Retina (tissue), 1 donor: Measurements from ENCODE around the gene HOXC4.
A peak's percentile ranks its signal among the peaks of the same experiment; 100 is the strongest.

Experiments
- DNase-seq: peaks from one replicate; pipeline ENCODE4 v3.0.0-alpha.2; 2016

Gene HOXC4

DNA sequence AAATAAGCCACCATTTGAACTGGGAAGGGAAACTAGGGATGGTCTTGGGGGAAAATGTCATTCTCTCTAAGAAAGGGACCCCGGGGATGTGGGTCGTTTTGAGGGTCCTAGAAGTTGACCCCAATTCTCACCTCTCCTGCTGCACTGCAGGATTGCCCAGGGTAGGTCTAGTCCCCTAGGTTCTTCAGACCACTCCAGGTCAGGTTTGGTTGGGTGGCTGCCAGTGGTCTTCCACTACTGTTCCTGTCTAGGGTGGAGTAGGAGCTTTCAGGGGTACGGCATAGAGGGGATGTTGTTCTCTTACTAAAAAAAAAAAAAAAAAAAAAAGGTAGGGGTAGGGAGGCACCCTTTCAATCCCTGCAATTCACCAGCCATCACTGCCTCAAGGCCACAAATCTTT is 37.6 kb upstream of the HOXC4 start:
- no peak for DNase-seq

GRCh38 chr12:54016478-54016964 is 37.1 kb upstream of the HOXC4 start:
- no peak for DNase-seq

DNA sequence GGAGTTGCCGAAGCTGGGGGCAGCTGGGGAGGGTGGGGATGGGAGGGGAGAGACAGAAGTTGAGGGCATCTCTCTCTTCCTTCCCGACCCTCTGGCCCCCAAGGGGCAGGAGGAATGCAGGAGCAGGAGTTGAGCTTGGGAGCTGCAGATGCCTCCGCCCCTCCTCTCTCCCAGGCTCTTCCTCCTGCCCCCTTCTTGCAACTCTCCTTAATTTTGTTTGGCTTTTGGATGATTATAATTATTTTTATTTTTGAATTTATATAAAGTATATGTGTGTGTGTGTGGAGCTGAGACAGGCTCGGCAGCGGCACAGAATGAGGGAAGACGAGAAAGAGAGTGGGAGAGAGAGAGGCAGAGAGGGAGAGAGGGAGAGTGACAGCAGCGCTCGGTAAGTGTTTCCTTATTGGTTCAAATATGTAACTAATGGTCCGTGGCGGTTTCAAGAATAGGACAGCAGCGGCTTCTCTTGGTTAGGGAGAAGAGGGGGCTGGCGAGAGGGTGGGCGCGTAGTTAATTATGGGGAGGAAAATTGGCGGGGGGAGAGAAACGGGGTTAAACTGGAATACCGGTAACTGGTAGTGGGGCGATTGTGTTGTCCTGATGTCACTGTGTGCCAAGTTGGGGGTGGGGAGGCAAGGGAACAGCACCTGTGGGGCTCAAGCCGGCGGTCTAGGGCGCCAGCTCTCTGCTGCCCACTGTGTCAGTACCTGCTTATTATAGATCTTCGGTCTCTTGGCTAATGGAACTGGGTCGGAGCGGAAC is 36.4 kb upstream of the HOXC4 start:
- DNase-seq, result no peak

DNA sequence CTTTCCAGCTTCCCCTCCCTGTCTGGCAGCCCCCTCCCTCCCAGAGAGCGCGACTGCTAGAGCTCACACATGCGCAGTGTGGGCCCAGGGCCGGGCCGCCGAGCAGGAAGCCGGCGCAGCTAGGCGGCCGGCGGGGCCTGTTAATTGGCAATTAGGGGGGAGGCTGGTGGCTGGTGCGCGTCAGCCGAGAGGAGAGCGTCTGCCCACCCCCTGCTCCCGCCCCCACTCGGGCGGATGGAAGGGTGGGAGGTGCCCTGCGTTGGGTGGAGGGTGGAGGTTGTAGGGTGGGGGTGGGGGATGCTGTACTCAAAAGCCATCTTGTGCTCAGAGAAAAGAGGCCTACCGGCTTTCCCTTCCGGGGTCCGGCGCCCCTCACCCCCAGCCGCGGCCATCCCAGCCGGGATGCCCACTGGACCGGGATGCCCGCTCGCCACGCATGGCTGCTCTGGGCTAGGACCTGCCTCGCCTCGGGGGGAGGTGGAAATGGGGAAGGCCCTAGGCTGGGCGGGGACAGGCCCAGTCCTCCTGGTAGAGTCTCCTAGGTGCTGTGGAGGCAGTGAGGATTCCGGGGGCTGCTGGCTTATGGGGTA is 35.7 kb upstream of the HOXC4 start:
- DNase-seq, result peak; percentile 79

DNA sequence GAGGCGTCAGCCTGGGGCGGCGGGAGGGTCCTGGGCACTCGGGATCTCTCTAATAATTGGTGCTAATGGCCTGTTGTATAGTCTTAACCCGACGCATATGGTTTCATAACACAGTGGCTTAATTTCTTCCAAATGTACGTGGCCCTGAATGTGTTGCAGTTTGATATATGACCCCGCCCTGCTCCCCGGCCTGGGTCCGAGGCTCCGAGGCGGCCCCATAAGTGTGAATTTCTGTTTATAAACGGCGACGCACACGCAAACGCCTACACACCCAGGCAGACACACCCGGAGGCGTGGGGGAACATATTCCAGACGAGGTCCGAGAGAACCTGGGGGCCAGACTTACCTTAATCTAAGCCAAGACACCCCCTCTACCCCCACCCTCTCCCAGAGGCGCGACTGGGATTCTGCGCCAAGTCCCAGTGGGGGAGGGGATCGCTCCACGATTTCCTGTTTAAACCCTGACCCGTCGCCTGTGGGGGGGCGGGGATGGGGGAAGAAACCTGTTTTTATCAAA is 35.1 kb upstream of the HOXC4 start:
- DNase-seq, result no peak

DNA sequence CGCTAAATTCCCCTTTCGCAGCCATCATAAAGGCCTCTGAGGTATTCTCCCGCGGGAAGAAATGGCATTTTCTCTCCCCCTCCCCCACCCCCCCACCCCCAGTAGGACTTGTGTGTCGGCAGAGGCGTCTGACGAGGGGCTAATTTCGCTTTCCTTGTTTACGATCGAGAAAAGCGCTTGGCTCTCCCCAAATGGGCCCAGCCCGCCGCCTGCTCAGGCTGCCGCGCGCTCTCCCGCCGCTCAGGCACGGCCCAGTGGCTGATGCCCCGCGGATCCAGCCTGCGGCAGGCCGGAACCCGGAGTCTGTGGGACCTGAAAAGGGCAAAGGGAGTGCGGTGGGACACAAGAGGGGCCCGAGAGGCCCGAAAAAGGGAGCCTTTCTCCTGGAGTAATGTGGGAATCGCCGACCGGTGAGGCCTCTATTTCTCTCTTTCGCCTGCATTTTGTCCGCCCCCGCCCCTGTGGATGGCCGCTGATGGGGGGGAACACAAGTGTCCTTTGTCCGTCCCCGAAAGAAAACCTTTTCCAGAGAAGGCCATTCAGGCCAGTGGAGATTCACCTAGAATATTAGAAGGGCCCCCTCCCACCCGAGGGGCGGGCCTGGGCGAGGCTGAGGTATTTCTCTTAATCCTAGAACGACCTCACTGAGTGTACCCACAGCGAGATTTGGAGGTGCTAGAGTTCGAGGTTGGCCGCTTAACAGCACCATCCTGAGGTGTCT is 34.4 kb upstream of the HOXC4 start:
- DNase-seq, result no peak

GRCh38 chr12:54019924-54020590 is 33.6 kb upstream of the HOXC4 start:
- no peak for DNase-seq

GRCh38 chr12:54020591-54021405 is 32.8 kb upstream of the HOXC4 start:
- no peak for DNase-seq

- DNase-seq, result no peak
Measured at GRCh38 chr12:54021432-54022013, 32.1 kb upstream of the HOXC4 start.

- DNase-seq, result no peak
Measured at GRCh38 chr12:54022960-54023884, 30.4 kb upstream of the HOXC4 start.

- DNase-seq, result no peak
Measured at GRCh38 chr12:54024127-54024526, 29.5 kb upstream of the HOXC4 start.

DNA sequence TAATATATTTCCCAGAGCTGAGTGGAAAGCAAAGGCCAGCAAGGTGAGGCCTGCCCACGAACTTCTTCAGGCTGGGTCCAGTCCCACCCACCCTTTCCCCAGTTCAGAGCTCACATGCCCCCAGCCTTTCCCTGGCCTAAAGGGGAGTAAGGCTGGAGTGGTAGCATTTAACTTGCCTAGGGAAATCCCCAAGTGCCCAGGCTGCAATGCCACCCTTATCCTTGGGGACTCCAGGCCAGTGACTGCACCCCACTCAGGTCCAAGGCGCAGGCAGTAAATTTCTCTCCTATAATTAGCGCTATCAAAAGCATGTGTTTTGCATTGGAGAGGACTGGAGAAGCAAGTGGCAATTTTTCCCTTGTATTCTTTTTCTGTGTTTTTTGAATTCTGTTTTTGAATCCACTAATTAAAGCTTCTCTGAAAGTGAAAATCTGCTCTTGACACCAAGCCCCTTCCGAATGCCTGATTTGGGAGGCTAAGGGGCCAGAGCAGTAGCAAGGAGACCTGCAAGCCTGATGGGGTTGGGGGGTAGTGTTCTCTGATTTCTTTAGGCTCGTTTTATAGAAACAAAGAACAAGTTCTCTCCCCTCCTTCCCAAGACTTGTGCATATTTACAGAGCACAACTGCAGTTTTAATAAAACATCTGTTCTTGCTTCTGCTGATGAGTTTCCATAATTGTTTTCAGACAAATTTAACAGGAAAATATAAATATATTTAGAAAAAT is 28.9 kb upstream of the HOXC4 start:
- no peak for DNase-seq

DNA sequence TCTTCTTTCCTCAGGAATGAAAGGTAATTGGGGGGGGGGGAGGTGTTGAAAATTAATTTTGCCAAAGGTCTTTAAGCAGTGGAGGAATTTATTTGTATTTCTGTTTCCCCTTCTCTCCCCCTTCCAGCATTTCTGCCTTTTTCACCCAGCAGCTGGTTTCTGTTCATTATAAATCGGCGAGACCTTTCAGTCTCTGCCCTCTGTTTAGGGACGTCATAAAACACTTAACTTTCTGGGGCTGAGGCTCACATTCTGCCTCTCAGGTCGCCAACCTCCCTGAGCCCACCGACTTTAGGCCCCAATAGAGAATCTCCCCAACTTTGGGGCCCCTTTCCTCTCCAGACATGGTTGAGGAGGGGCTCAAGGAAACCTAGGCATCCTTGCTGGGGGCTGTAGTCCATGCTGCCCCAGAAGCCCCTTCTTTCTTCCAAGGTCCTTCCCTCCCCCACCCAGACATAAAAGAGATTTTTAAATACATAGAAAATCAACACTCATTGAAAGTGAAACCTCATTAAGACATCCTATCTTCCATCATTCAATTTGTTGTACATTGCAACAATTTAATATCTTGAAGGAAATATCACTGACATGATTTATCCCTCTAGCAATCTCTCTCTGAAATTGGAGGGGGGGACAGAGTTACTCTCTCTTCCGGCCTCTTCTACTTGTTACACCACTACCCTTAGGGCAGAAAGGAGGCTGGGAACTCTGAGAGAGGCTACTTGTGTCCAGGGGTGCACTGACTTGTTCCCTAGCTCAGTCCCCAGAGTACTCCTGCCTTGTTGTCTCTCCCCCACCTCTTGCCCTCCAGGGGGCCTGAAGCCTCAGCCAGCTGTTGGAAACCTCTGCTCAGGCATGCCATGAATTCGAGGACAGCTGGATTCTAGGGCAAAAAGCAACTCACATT is 27.9 kb upstream of the HOXC4 start:
- no peak for DNase-seq

DNA sequence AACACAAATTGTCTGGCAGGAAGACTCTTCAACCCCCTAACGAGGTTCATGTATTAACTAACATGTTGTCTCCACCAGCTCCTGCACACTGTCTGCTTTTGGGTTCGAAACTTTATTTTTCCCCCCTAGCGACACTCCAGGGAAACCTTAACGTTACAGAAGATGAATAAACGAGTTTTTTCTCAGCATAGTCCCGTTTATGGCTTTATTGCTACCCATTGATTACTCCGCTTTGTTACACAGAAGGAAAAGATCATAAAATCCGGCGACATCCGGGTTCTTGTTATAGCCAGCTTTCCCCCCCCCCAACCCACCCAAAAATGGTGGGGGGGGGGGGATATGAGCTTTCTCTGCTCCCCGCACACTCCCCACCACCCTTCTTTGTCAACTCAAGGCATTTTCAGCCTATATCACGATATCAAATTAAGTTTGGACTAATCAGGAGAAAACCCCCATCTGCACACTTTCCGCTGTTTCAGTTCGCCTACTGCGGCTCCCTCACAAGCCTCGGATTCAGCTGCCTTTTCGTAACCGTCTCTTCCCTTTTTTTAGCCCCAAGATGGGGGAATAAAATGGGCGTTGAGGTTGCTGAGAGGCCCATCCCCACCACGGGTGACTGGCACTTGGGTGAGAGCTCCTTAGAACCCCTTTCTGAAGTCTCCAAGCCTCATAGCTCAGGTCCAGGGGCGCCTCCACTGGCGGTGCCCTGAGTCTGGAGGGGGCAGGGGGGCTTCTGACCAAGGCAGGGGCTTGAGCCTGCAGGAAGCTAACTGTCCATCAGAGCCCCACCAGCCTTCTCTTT is 26.8 kb upstream of the HOXC4 start:
- DNase-seq, result no peak

- DNase-seq, result no peak
Measured at GRCh38 chr12:54027442-54027786, 26.2 kb upstream of the HOXC4 start.

GRCh38 chr12:54028314-54029201 is 25.1 kb upstream of the HOXC4 start, which contains the start of gene HOXC6:
HOXC6 (plus strand) TSS chr12:54028440; CDS start chr12:54028522, 82 bp downstream.
- peak; percentile 54 for DNase-seq
